HepG2 (cell line): ENCODE results near the gene MEA1. TPM values are rescaled to one million over a fixed set of nuclear protein-coding genes. Genes with fewer than 3 reads are reported as not detected.

Source experiments
- AGO2 ChIP-seq: fragments of 200-400 bp; formaldehyde crosslinking; optimal IDR thresholded peaks from 2 replicates; pipeline ENCODE3; 2017; ENCODE audit warnings: mild to moderate bottlenecking, low read depth, low read length, moderate library complexity
- CENPT ChIP-seq: sonication (generic); formaldehyde crosslinking; IDR thresholded peaks from 2 replicates; pipeline ENCODE4 v1.8.0; 2022; ENCODE audit warnings: low read depth, mild to moderate bottlenecking, moderate library complexity, missing genetic modification reagents
- DRAP1 ChIP-seq: IDR thresholded peaks from 2 replicates; pipeline ENCODE4 v1.6.1; 2016; ENCODE audit warnings: missing genetic modification reagents, missing compliant biosample characterization
- FOXC1 ChIP-seq: sonication (generic); formaldehyde crosslinking; IDR thresholded peaks from 2 replicates; pipeline ENCODE4 v1.8.0; 2022; ENCODE audit warnings: mild to moderate bottlenecking, missing genetic modification reagents, borderline replicate concordance
- GTF2F1 ChIP-seq: fragments of 150-350 bp; IDR thresholded peaks from 2 replicates; pipeline ENCODE4 v1.6.1; 2014; ENCODE audit warnings: low read length
- HNF4G ChIP-seq, 2 experiments: sonication (generic) in 1 of 2; formaldehyde crosslinking in 1 of 2; IDR thresholded peaks; 2 replicates each; pipeline versions ENCODE4 v1.4.0 to v1.6.1; 2011 to 2020; ENCODE audit warnings: borderline replicate concordance in 2 of 2, low read depth in 2 of 2, mild to moderate bottlenecking in 2 of 2, low read length in 1 of 2, missing genetic modification reagents in 1 of 2, moderate library complexity in 1 of 2
- HOXA3 ChIP-seq: sonication (generic); formaldehyde crosslinking; IDR thresholded peaks from 2 replicates; pipeline ENCODE4 v1.5.0; 2020; ENCODE audit warnings: missing genetic modification reagents
- MAFK ChIP-seq, 2 experiments: IDR thresholded peaks in 1 of 2; conservative IDR thresholded peaks in 1 of 2; 2 replicates each; pipeline ENCODE4 v1.6.1; 2011; ENCODE audit warnings: improper control_type of control experiment in 2 of 2, low read length in 2 of 2
- MXD4 ChIP-seq: IDR thresholded peaks from 2 replicates; pipeline ENCODE4 v1.6.1; 2016; ENCODE audit warnings: mild to moderate bottlenecking, missing biosample characterization, missing genetic modification reagents
- PATZ1 ChIP-seq: sonication (generic); formaldehyde crosslinking; IDR thresholded peaks from 2 replicates; pipeline ENCODE4 v1.4.0; 2020; ENCODE audit warnings: missing genetic modification reagents
- POLR2A ChIP-seq, 2 experiments: IDR thresholded peaks; 2 replicates each; pipeline ENCODE4 v1.6.1; 2011; ENCODE audit warnings: low read depth in 2 of 2, low read length in 2 of 2, mild to moderate bottlenecking in 1 of 2, moderate library complexity in 1 of 2; ENCODE audit not compliant: insufficient read depth in 1 of 2
- RBFOX2 ChIP-seq: fragments of 200-400 bp; formaldehyde crosslinking; IDR thresholded peaks from 2 replicates; pipeline ENCODE4 v1.6.1; 2017; ENCODE audit warnings: low read depth, mild to moderate bottlenecking, low read length
- SALL1 ChIP-seq: sonication (generic); formaldehyde crosslinking; IDR thresholded peaks from 2 replicates; pipeline ENCODE4 v1.8.0; 2022; ENCODE audit warnings: mild to moderate bottlenecking, missing genetic modification reagents
- SRY ChIP-seq: sonication (generic); formaldehyde crosslinking; IDR thresholded peaks from 2 replicates; pipeline ENCODE4 v1.8.0; 2022; ENCODE audit warnings: mild to moderate bottlenecking, missing genetic modification reagents
- TEAD3 ChIP-seq: optimal IDR thresholded peaks from 2 replicates; pipeline ENCODE3; 2016; ENCODE audit warnings: borderline replicate concordance
- XRCC5 ChIP-seq: fragments of 200-400 bp; formaldehyde crosslinking; optimal IDR thresholded peaks from 2 replicates; pipeline ENCODE3; 2017; ENCODE audit warnings: mild to moderate bottlenecking, low read length
- ZBTB20 ChIP-seq: sonication (generic); formaldehyde crosslinking; IDR thresholded peaks from 2 replicates; pipeline ENCODE4 v1.8.1; 2023; ENCODE audit warnings: missing genetic modification reagents, low read depth, mild to moderate bottlenecking, borderline replicate concordance
- ZFX ChIP-seq: sonication (generic); formaldehyde crosslinking; IDR thresholded peaks from 2 replicates; pipeline ENCODE4 v1.4.0; 2020; ENCODE audit warnings: mild to moderate bottlenecking, low read depth, missing genetic modification reagents, moderate library complexity
- ZNF331 ChIP-seq: sonication (generic); formaldehyde crosslinking; IDR thresholded peaks from 2 replicates; pipeline ENCODE4 v1.4.0; 2020; ENCODE audit warnings: missing genetic modification reagents
- ZNF619 ChIP-seq: sonication (generic); formaldehyde crosslinking; IDR thresholded peaks from 2 replicates; pipeline ENCODE4 v1.4.0; 2020; ENCODE audit warnings: mild to moderate bottlenecking, missing genetic modification reagents
- ZNF768 ChIP-seq: sonication (generic); formaldehyde crosslinking; IDR thresholded peaks from 2 replicates; pipeline ENCODE4 v1.4.0; 2020; ENCODE audit warnings: missing genetic modification reagents
- polyA plus RNA-seq, 8 experiments: library from polyadenylated mRNA; depleted of rRNA in 3 of 8; stranded (reverse) in 7 of 8; unstranded in 1 of 8; fragments of >200 nt; fragmentation: Illumina TruSeq in 4 of 8; extraction: Trizol in 4 of 8; gene quantifications; 2 replicates each; pipeline versions ENCODE4 v1.2.1 to v1.2.3, GENCODE V29; 2011 to 2016; ENCODE audit warnings: low read depth in 4 of 8, missing spikeins in 1 of 8, mixed read lengths in 1 of 8; ENCODE audit not compliant: insufficient read depth in 1 of 8
- total RNA-seq, 5 experiments: library from RNA; depleted of rRNA; stranded (reverse); fragments of >200 nt; fragmentation: Illumina TruSeq; extraction: Trizol; gene quantifications; 2 replicates each; pipeline ENCODE4 v1.2.3, GENCODE V29; 2016; ENCODE audit warnings: low read depth in 1 of 5
- TF ChIP-seq, protein P1 (sequence below): IDR thresholded peaks from 2 replicates; pipeline ENCODE4 v1.6.1; 2016; ENCODE audit warnings: control low read depth
- TF ChIP-seq, protein P2 (sequence below): sonication (generic); formaldehyde crosslinking; conservative IDR thresholded peaks from 2 replicates; pipeline ENCODE4 v1.4.0; 2020; ENCODE audit warnings: mild to moderate bottlenecking, missing genetic modification reagents, moderate library complexity

Gene MEA1
- total and polyA plus RNA-seq, 2 of the 13 experiments (the other 11 are each of a cell fraction or from before 2014, with no cell fraction given) = 75.6 to 86.2 TPM

- TF ChIP-seq DRAP1 = 0 out of 2 replicates have a peak, but pooled peaks have one; percentile 12
- 0 out of 2 replicates have a peak, but pooled peaks have one; percentile 33 for TF ChIP-seq ZFX (CRISPR knock-in tag)
- no peak for TF ChIP-seq MAFK (conservative IDR thresholded peaks at IDR 0.05 in 1 of 2, IDR thresholded peaks at IDR 0.05 in 1 of 2; ENCODE audit: low read length in 2 of 2)
- TF ChIP-seq ZNF331 (CRISPR knock-in tag) = 0 out of 2 replicates have a peak, but pooled peaks have one; percentile 28
- 0 out of 2 replicates have a peak, but pooled peaks have one; percentile 36 for TF ChIP-seq RBFOX2
- TF ChIP-seq HNF4G (IDR thresholded peaks at IDR 0.05; ENCODE audit: borderline replicate concordance, low read depth, low read length) = peak; percentile 76
- TF ChIP-seq HNF4G (CRISPR knock-in tag; IDR thresholded peaks at IDR 0.05; ENCODE audit: borderline replicate concordance, low read depth) = no peak
- no peak for TF ChIP-seq SRY (CRISPR knock-in tag)
- TF ChIP-seq POLR2A (IDR thresholded peaks at IDR 0.05; ENCODE audit: insufficient read depth in 1 of 2, low read depth in 2 of 2, low read length in 2 of 2) = peak in 1 of 2 experiments; percentile 16; a peak in 1 of 4 replicates
- TF ChIP-seq ZNF619 (CRISPR knock-in tag) = 0 out of 2 replicates have a peak, but pooled peaks have one; percentile 25
- TF ChIP-seq ZBTB20 (CRISPR knock-in tag) = no peak
- TF ChIP-seq, protein P1, sequence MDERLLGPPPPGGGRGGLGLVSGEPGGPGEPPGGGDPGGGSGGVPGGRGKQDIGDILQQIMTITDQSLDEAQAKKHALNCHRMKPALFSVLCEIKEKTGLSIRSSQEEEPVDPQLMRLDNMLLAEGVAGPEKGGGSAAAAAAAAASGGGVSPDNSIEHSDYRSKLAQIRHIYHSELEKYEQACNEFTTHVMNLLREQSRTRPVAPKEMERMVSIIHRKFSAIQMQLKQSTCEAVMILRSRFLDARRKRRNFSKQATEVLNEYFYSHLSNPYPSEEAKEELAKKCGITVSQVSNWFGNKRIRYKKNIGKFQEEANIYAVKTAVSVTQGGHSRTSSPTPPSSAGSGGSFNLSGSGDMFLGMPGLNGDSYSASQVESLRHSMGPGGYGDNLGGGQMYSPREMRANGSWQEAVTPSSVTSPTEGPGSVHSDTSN (CRISPR knock-in tag) = peak; percentile 84
- TF ChIP-seq PATZ1 (CRISPR knock-in tag) = peak; percentile 66
- TF ChIP-seq CENPT (CRISPR knock-in tag) = no peak
- peak; percentile 27 for TF ChIP-seq TEAD3
- TF ChIP-seq XRCC5 = no peak
- TF ChIP-seq GTF2F1 = no peak
- TF ChIP-seq, protein P2, sequence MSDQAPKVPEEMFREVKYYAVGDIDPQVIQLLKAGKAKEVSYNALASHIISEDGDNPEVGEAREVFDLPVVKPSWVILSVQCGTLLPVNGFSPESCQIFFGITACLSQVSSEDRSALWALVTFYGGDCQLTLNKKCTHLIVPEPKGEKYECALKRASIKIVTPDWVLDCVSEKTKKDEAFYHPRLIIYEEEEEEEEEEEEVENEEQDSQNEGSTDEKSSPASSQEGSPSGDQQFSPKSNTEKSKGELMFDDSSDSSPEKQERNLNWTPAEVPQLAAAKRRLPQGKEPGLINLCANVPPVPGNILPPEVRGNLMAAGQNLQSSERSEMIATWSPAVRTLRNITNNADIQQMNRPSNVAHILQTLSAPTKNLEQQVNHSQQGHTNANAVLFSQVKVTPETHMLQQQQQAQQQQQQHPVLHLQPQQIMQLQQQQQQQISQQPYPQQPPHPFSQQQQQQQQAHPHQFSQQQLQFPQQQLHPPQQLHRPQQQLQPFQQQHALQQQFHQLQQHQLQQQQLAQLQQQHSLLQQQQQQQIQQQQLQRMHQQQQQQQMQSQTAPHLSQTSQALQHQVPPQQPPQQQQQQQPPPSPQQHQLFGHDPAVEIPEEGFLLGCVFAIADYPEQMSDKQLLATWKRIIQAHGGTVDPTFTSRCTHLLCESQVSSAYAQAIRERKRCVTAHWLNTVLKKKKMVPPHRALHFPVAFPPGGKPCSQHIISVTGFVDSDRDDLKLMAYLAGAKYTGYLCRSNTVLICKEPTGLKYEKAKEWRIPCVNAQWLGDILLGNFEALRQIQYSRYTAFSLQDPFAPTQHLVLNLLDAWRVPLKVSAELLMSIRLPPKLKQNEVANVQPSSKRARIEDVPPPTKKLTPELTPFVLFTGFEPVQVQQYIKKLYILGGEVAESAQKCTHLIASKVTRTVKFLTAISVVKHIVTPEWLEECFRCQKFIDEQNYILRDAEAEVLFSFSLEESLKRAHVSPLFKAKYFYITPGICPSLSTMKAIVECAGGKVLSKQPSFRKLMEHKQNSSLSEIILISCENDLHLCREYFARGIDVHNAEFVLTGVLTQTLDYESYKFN = peak; percentile 48
- TF ChIP-seq ZNF768 (CRISPR knock-in tag) = peak; percentile 67; the same call in 1 of the 2 replicates
- 0 out of 2 replicates have a peak, but pooled peaks have one; percentile 16 for TF ChIP-seq SALL1 (CRISPR knock-in tag)
- no peak for TF ChIP-seq FOXC1 (CRISPR knock-in tag)
- peak; percentile 72 for TF ChIP-seq AGO2
- 0 out of 2 replicates have a peak, but pooled peaks have one; percentile 27 for TF ChIP-seq MXD4
- TF ChIP-seq HOXA3 (CRISPR knock-in tag) = no peak
Measured at GRCh38 chr6:43035495-43036194, 21.9 kb upstream of the MEA1 start (continued).
